PC-9 (cell line): ENCODE data around the gene GAN. TPM values are rescaled to one million over a fixed set of nuclear protein-coding genes. Genes with fewer than 3 reads are reported as not detected.
A peak's percentile ranks its signal among the peaks of the same experiment; 100 is the strongest.
"Not testable (repeated sequence)": the region's sequence is repeated elsewhere in the genome, so short reads cannot be mapped to it uniquely, and the experiment has no call there.

ENCODE experiments used
- BruUV-seq: library from RNA; stranded (reverse); fragments of 400-500 nt; replicated peaks from 2 replicates; lab custom pipeline; 2021; lab: Mats Ljungman, UMichigan
- CTCF ChIA-PET: fragments of 300-600 bp; sonication (Branson Sonifier 250); formaldehyde crosslinking; loops from one replicate; lab custom pipeline; 2022; ENCODE audit warnings: antibody characterized with exemption; lab: Charles Lee
- POLR2A ChIA-PET: fragments of 300-600 bp; sonication (Branson Sonifier 250); formaldehyde crosslinking; loops from one replicate; lab custom pipeline; 2022; ENCODE audit warnings: antibody characterized with exemption; ENCODE audit not compliant: unreplicated experiment; lab: Charles Lee
- DNase-seq, 2 experiments: peaks; one replicate each; pipeline versions ENCODE4 v3.0.0 to v3.0.0-alpha.2; 2015 to 2022; ENCODE audit warnings: mixed read lengths in 1 of 2
- H2AFZ ChIP-seq: fragments of 200-600 bp; sonication (generic); 2 replicates; pipeline ENCODE4 v1.8.1; 2017; ENCODE audit warnings: antibody characterized with exemption
- H3F3A ChIP-seq: fragments of 200-600 bp; sonication (generic); 2 replicates; pipeline ENCODE4 v1.8.1; 2017; ENCODE audit warnings: antibody characterized with exemption, mild to moderate bottlenecking, low read depth; ENCODE audit not compliant: insufficient read depth
- H3K27ac ChIP-seq: fragments of 200-600 bp; sonication (generic); 2 replicates; pipeline ENCODE4 v1.6.1; 2016; ENCODE audit warnings: mixed run types
- H3K27me3 ChIP-seq: fragments of 200-600 bp; sonication (generic); 2 replicates; pipeline ENCODE4 v1.6.1; 2016; ENCODE audit warnings: low read depth, mixed run types; ENCODE audit not compliant: insufficient read depth
- H3K36me3 ChIP-seq: fragments of 200-600 bp; sonication (generic); 2 replicates; pipeline ENCODE4 v1.6.1; 2016; ENCODE audit warnings: low read depth, mixed run types
- H3K4me1 ChIP-seq: fragments of 200-600 bp; sonication (generic); replicated peaks from 2 replicates; pipeline ENCODE4 v1.6.1; 2016; ENCODE audit warnings: mixed run types; ENCODE audit not compliant: insufficient read depth
- H3K4me2 ChIP-seq: fragments of 200-600 bp; sonication (generic); 2 replicates; pipeline ENCODE4 v1.6.1; 2017; ENCODE audit warnings: mixed run types
- H3K4me3 ChIP-seq: fragments of 200-600 bp; sonication (generic); 2 replicates; pipeline ENCODE4 v1.6.1; 2016; ENCODE audit warnings: mixed run types
- H3K79me2 ChIP-seq: fragments of 200-600 bp; sonication (generic); 2 replicates; pipeline ENCODE4 v1.6.1; 2017; ENCODE audit warnings: low read depth, mixed run types
- H3K9me2 ChIP-seq: fragments of 200-600 bp; sonication (generic); 2 replicates; pipeline ENCODE4 v1.8.1; 2017; ENCODE audit warnings: mild to moderate bottlenecking; ENCODE audit not compliant: insufficient read depth
- H3K9me3 ChIP-seq: fragments of 200-600 bp; sonication (generic); 2 replicates; pipeline ENCODE4 v1.8.1; 2016; ENCODE audit warnings: low read depth; ENCODE audit not compliant: insufficient read depth
- H4K20me1 ChIP-seq: fragments of 200-600 bp; sonication (generic); 2 replicates; pipeline ENCODE4 v1.8.1; 2017; ENCODE audit not compliant: insufficient read depth
- EZH2 ChIP-seq: fragments of 200-600 bp; sonication (generic); IDR thresholded peaks from 2 replicates; pipeline ENCODE4 v1.8.0; 2017; ENCODE audit warnings: antibody characterized with exemption, low read depth
- intact Hi-C: fragments of 100-400 bp; cut with micrococcal nuclease; formaldehyde crosslinking; loops from one replicate; pipeline ENCODE4 v1.10.0; 2022; ENCODE audit not compliant: unreplicated experiment
- total RNA-seq: library from RNA; stranded (reverse); gene quantifications from 2 replicates; pipeline ENCODE4 v1.2.3, GENCODE V29; 2021
- TF ChIP-seq, protein P1 (sequence below): fragments of 200-600 bp; sonication (generic); conservative IDR thresholded peaks from 2 replicates; pipeline ENCODE4 v1.6.1; 2017; ENCODE audit warnings: mixed run types, antibody characterized with exemption, mild to moderate bottlenecking, moderate library complexity

The GAN gene
- total RNA-seq, 1 experiment from 2014 or later: 11.9 TPM

DNA sequence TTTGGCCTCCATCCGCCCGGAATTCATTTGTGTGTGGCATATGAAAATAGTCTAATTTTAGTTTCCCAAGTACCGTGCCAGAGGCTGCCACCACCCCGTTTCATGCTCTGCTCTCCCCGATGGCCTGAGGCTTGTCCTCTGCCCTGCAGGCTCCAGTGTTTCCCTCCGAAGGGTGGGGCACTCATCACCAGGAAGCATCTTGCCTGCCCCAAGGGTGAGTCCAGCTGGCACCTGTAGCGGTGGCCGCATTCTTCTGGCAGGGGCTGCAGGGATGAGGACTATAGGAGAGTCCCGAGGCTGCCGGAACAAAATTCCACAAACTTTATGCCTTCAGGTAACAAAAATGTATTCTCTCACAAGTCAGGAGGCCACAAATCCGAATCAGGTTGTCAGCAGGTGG lies 106.8 kb downstream of the GAN start:
- Histone ChIP-seq H3K36me3 (no peaks in the 10 kb centered on the region), H3K4me3 (no peak overlapping the region), H3K79me2 (no peaks in the 10 kb centered on the region), H3K4me2 (peak overlapping the region; percentile 61), H2AFZ (no peak overlapping the region), H3K27ac (peak overlapping the region; percentile 71), H3K27me3 (no peaks in the 10 kb centered on the region), H3F3A (peaks cover 20% of the 10 kb centered on the region), H3K4me1 (peaks cover 17% of the 10 kb centered on the region), H4K20me1 (no peaks in the 10 kb centered on the region), H3K9me2 (no peaks in the 10 kb centered on the region), H3K9me3 (no peaks in the 10 kb centered on the region)
- BruUV-seq: no TSS peak
- POLR2A ChIA-PET: no interaction called here
- intact Hi-C loops: loop anchor here (1.0 kb wide), 1 partner anchor 14 kb away; no protein-coding TSS in a partner anchor
- TF ChIP-seq, protein P1, sequence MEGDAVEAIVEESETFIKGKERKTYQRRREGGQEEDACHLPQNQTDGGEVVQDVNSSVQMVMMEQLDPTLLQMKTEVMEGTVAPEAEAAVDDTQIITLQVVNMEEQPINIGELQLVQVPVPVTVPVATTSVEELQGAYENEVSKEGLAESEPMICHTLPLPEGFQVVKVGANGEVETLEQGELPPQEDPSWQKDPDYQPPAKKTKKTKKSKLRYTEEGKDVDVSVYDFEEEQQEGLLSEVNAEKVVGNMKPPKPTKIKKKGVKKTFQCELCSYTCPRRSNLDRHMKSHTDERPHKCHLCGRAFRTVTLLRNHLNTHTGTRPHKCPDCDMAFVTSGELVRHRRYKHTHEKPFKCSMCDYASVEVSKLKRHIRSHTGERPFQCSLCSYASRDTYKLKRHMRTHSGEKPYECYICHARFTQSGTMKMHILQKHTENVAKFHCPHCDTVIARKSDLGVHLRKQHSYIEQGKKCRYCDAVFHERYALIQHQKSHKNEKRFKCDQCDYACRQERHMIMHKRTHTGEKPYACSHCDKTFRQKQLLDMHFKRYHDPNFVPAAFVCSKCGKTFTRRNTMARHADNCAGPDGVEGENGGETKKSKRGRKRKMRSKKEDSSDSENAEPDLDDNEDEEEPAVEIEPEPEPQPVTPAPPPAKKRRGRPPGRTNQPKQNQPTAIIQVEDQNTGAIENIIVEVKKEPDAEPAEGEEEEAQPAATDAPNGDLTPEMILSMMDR: no peak
- no peak for TF ChIP-seq EZH2
- CTCF ChIA-PET: interaction anchor here (0.6 kb wide), 1 partner anchor 23 kb away, joined by 5 read pairs; the partner anchor contains the start of gene CMIP
- peak; percentile 93 to 94 for DNase-seq

DNA sequence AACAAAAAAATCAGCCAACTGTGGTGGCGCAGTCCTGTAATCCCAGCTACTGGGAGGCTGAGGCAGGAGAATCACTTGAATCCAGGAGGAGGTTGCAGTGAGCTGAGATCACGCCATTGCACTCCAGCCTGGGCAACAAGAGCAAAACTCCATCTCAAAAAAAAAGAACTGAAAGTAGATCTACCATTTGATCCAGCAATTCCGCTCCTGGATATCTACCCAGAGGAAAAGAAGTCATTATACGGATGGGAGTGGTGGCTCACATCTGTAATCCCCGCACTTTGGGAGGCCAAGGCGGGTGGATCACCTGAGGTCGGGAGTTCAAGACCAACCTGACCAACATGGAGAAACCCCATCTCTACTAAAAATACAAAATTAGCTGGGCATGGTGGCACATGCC lies 107.4 kb downstream of the GAN start:
- POLR2A ChIA-PET, H3K9me2 ChIP-seq, H2AFZ ChIP-seq, H4K20me1 ChIP-seq, H3K9me3 ChIP-seq, intact Hi-C loops, H3K36me3 ChIP-seq, CTCF ChIA-PET, H3K79me2 ChIP-seq, DNase-seq, H3K4me3 ChIP-seq, BruUV-seq, H3K27me3 ChIP-seq: not testable (repeated sequence)
- Histone ChIP-seq H3K4me2 (peak overlapping the region; percentile 61), H3F3A (peaks cover 20% of the 10 kb centered on the region), H3K4me1 (peaks cover 17% of the 10 kb centered on the region), H3K27ac (peak overlapping the region; percentile 71)

DNA sequence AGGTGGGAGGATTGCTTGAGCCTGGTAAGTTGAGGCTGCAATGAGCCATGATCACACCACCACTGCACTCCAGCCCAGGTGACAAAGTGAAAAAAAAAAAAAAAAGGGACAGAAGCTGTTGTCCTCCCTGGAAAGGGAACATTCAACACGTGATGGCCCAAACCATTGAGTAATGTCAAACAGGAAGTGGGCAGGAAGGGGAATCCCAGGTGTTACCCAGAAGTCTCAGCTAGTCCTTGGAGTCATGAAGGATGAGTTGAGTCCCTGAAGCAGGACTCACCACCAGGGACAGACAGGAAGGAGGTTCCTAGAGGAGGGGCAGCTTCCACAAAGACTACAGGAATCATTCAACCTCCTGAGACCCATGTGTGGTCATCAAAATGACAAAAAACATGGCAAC lies 110.0 kb downstream of the GAN start:
- H3K9me3 ChIP-seq: no peaks in the 10 kb centered on the region
- H3K9me2 ChIP-seq: no peaks in the 10 kb centered on the region
- H3K79me2 ChIP-seq: no peaks in the 10 kb centered on the region
- BruUV-seq: no TSS peak
- no peak overlapping the region for H3K27ac ChIP-seq
- no peaks in the 10 kb centered on the region for H4K20me1 ChIP-seq
- H3K4me1 ChIP-seq: peaks cover 17% of the 10 kb centered on the region
- H3K36me3 ChIP-seq: no peaks in the 10 kb centered on the region
- no peak overlapping the region for H3K4me3 ChIP-seq
- ChIA-PET CTCF (no interaction called here), POLR2A (interaction anchor here (0.6 kb wide), 1 partner anchor 20 kb away, joined by 16 read pairs; the partner anchor contains the start of gene CMIP)
- intact Hi-C loops: no loop called here
- DNase-seq: peak in 1 of 2 experiments; percentile 53
- peaks cover 20% of the 10 kb centered on the region for H3F3A ChIP-seq
- TF ChIP-seq, protein P1: no peak
- H3K27me3 ChIP-seq: no peaks in the 10 kb centered on the region
- no peak overlapping the region for H3K4me2 ChIP-seq
- peak overlapping the region; percentile 64; the same call in 1 of the 2 replicates for H2AFZ ChIP-seq

DNA sequence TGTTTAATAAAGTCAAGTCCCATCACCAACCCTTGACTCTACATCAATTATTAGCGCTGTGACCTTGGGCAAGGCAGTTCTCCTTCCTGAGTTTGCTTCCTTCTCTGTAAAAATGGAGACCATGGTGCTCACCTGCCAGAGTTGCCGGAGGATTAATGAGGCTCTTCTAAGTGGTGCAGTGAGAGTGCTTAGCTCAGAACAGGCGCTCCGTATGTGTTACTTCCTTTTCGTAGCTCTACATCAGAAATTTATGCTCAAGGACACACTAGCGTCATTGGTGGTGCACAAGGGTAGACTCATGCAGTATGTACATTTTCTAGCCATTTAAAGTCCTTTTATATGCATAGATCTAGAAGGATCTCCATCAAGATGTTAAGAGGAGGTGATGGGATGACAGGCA lies 112.5 kb downstream of the GAN start:
- H3K9me2 ChIP-seq: no peaks in the 10 kb centered on the region
- peaks cover under 1% of the 10 kb centered on the region; the same call in 1 of the 2 replicates for H3K4me1 ChIP-seq
- no peaks in the 10 kb centered on the region for H3K36me3 ChIP-seq
- no peak for DNase-seq
- intact Hi-C loops: no loop called here
- H3K27me3 ChIP-seq: no peaks in the 10 kb centered on the region
- no peak overlapping the region for H3K27ac ChIP-seq
- peaks cover 2% of the 10 kb centered on the region for H3F3A ChIP-seq
- TF ChIP-seq, protein P1: no peak
- TF ChIP-seq EZH2: no peak
- ChIA-PET CTCF (interaction anchor here (0.5 to 0.6 kb wide), 2 partner anchors 16 to 19 kb away, joined by 4 to 14 read pairs; no protein-coding TSS in a partner anchor), POLR2A (no interaction called here)
- H3K9me3 ChIP-seq: no peaks in the 10 kb centered on the region
- H2AFZ ChIP-seq: no peak overlapping the region
- H4K20me1 ChIP-seq: no peaks in the 10 kb centered on the region
- H3K4me3 ChIP-seq: no peak overlapping the region
- H3K79me2 ChIP-seq: no peaks in the 10 kb centered on the region
- no TSS peak for BruUV-seq
- H3K4me2 ChIP-seq: no peak overlapping the region
